Liver (tissue), 3 donors: ENCODE data around the gene SLX4IP.

ENCODE experiments used
- SP1 ChIP-seq: IDR thresholded peaks from 2 replicates; pipeline ENCODE4 v1.6.1; 2018; ENCODE audit warnings: antibody characterized with exemption, mild to moderate bottlenecking
- TAF1 ChIP-seq: conservative IDR thresholded peaks from 2 replicates; pipeline ENCODE4 v1.6.1; 2016; ENCODE audit warnings: antibody characterized with exemption, mild to moderate bottlenecking
- TF ChIP-seq, protein P1 (sequence below): fragments of 150-350 bp; IDR thresholded peaks from 2 replicates; pipeline ENCODE4 v1.5.1; 2017; ENCODE audit warnings: improper control_type of control experiment, low read depth, low read length; ENCODE audit not compliant: missing input control
- TF ChIP-seq, protein P2 (sequence below): IDR thresholded peaks from 2 replicates; pipeline ENCODE4 v1.6.1; 2016; ENCODE audit warnings: antibody characterized with exemption, mild to moderate bottlenecking
- donor health status: healthy.
- donor health status: healthy.

DNA sequence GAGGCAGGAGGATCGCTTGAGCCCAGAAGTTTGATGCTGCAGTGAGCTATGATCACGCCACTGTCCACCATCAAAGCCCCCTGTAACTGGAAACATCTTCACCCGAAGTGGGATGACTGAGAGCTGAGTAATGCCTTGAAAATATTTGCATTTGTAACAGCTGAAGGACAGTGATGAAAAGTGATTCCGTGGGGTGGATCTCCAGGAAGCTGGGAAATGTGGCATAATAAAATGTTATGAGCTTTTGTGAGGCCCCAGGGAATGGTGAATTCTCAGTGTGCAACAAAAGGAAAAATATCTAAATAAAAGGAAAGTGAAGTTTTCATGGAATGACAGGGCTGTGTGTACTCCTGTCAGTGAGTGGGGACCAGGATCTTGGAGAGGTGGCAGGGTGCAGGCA, 146.7 kb downstream of the SLX4IP start:
- TF ChIP-seq, protein P1, sequence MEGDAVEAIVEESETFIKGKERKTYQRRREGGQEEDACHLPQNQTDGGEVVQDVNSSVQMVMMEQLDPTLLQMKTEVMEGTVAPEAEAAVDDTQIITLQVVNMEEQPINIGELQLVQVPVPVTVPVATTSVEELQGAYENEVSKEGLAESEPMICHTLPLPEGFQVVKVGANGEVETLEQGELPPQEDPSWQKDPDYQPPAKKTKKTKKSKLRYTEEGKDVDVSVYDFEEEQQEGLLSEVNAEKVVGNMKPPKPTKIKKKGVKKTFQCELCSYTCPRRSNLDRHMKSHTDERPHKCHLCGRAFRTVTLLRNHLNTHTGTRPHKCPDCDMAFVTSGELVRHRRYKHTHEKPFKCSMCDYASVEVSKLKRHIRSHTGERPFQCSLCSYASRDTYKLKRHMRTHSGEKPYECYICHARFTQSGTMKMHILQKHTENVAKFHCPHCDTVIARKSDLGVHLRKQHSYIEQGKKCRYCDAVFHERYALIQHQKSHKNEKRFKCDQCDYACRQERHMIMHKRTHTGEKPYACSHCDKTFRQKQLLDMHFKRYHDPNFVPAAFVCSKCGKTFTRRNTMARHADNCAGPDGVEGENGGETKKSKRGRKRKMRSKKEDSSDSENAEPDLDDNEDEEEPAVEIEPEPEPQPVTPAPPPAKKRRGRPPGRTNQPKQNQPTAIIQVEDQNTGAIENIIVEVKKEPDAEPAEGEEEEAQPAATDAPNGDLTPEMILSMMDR = no peak
- TF ChIP-seq SP1 (no peak), TAF1 (no peak)
- TF ChIP-seq, protein P2, sequence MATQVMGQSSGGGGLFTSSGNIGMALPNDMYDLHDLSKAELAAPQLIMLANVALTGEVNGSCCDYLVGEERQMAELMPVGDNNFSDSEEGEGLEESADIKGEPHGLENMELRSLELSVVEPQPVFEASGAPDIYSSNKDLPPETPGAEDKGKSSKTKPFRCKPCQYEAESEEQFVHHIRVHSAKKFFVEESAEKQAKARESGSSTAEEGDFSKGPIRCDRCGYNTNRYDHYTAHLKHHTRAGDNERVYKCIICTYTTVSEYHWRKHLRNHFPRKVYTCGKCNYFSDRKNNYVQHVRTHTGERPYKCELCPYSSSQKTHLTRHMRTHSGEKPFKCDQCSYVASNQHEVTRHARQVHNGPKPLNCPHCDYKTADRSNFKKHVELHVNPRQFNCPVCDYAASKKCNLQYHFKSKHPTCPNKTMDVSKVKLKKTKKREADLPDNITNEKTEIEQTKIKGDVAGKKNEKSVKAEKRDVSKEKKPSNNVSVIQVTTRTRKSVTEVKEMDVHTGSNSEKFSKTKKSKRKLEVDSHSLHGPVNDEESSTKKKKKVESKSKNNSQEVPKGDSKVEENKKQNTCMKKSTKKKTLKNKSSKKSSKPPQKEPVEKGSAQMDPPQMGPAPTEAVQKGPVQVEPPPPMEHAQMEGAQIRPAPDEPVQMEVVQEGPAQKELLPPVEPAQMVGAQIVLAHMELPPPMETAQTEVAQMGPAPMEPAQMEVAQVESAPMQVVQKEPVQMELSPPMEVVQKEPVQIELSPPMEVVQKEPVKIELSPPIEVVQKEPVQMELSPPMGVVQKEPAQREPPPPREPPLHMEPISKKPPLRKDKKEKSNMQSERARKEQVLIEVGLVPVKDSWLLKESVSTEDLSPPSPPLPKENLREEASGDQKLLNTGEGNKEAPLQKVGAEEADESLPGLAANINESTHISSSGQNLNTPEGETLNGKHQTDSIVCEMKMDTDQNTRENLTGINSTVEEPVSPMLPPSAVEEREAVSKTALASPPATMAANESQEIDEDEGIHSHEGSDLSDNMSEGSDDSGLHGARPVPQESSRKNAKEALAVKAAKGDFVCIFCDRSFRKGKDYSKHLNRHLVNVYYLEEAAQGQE = no peak
